Gastroesophageal sphincter (tissue), 3 donors: ENCODE data around the gene RNF212.
"Not testable (repeated sequence)": the region's sequence is repeated elsewhere in the genome, so short reads cannot be mapped to it uniquely, and the experiment has no call there.

ENCODE experiments used
- CTCF ChIP-seq, 4 experiments: fragments of 200-600 bp in 2 of 4; fragments of 450-650 bp in 2 of 4; sonication (generic) in 1 of 4; IDR thresholded peaks; one replicate each; pipeline ENCODE4 v1.5.1; 2017 to 2019; ENCODE audit warnings: antibody characterized with exemption in 4 of 4, mild to moderate bottlenecking in 2 of 4, moderate library complexity in 2 of 4
- POLR2AphosphoS5 ChIP-seq: sonication (generic); formaldehyde crosslinking; IDR thresholded peaks from one replicate; pipeline ENCODE4 v1.6.1; 2017; ENCODE audit warnings: antibody characterized with exemption

GRCh38 chr4:1046581-1047011, 66.8 kb downstream of the RNF212 start:
- not testable (repeated sequence) for TF ChIP-seq CTCF (IDR thresholded peaks at IDR 0.05); POLR2AphosphoS5
